ENCODE data around the gene PTPRD. TPM values are rescaled to one million over a fixed set of nuclear protein-coding genes. Genes with fewer than 3 reads are reported as not detected.

The PTPRD gene
- total RNA-seq, 2 experiments from 2014 or later, result 0.03 TPM; not detected in 1

GRCh38 chr9:9792144-9792857 lies 820.5 kb downstream of the PTPRD start:
- BruUV-seq (replicated peaks), result no TSS peak
- ChIA-PET POLR2A (interaction anchor here (0.6 to 6.0 kb wide), 34 partner anchors 10 to 224 kb away, joined by 3 to 135 read pairs (median 4); no protein-coding TSS in a partner anchor), CTCF (ENCODE audit: unreplicated experiment) (interaction anchor here (1.0 to 3.6 kb wide), 6 partner anchors 120 to 185 kb away, joined by 3 to 36 read pairs (median 6); no protein-coding TSS in a partner anchor)

GRCh38 chr9:9791611-9792010 lies 821.2 kb downstream of the PTPRD start:
- H4K20me1 ChIP-seq (ENCODE audit: insufficient read depth, low read length), result no peaks in the 10 kb centered on the region
- CTCF ChIA-PET (ENCODE audit: unreplicated experiment), result interaction anchor here (0.7 to 3.6 kb wide), 7 partner anchors 95 to 184 kb away, joined by 3 to 36 read pairs (median 3); no protein-coding TSS in a partner anchor
- H3K4me3 ChIP-seq (ENCODE audit: low read depth, low read length, poor library complexity, severe bottlenecking), result no peak overlapping the region
- H3K4me1 ChIP-seq (ENCODE audit: insufficient read depth, low read length, poor library complexity, severe bottlenecking), result peaks cover 48% of the 10 kb centered on the region
- no TSS peak for BruUV-seq (replicated peaks)
- H3K9me2 ChIP-seq (ENCODE audit: insufficient read depth, low read length), result no peaks in the 10 kb centered on the region
- intact Hi-C loops (cut with micrococcal nuclease; ENCODE audit: unreplicated experiment), result loop anchor here (1.0 to 5.0 kb wide), 3 partner anchors 110 to 1814 kb away; no protein-coding TSS in a partner anchor
- DNase-seq (ENCODE audit: low spot score), result peak; percentile 61
- H3K79me2 ChIP-seq (ENCODE audit: insufficient read depth, low read depth, low read length), result no peaks in the 10 kb centered on the region
- TF ChIP-seq CTCF (conservative IDR thresholded peaks at IDR 0.05; ENCODE audit: low read length) (peak; percentile 86), EZH2phosphoT487 (IDR thresholded peaks at IDR 0.05; ENCODE audit: borderline replicate concordance, low read depth, low read length) (no peak)
- no peaks in the 10 kb centered on the region for H3K36me3 ChIP-seq (ENCODE audit: insufficient read depth, low read length)
- H3K9me3 ChIP-seq (ENCODE audit: low read length), result no peaks in the 10 kb centered on the region
- peak overlapping the region; percentile 56 for H3K4me2 ChIP-seq (ENCODE audit: low read length)
- H2AFZ ChIP-seq (ENCODE audit: low read length), result peak overlapping the region; percentile 93
- H3K27ac ChIP-seq (ENCODE audit: low read depth, low read length, poor library complexity, severe bottlenecking), result peak overlapping the region; percentile 78
- POLR2A ChIA-PET, result interaction anchor here (0.6 to 6.0 kb wide), 28 partner anchors 10 to 335 kb away, joined by 3 to 135 read pairs (median 4); no protein-coding TSS in a partner anchor

More at GRCh38 chr9:9792144-9792857, 820.5 kb downstream of the PTPRD start:
- Histone ChIP-seq H3K9me3 (ENCODE audit: low read length) (no peaks in the 10 kb centered on the region), H3K4me3 (ENCODE audit: low read depth, low read length, poor library complexity, severe bottlenecking) (peak overlapping the region; percentile 19), H3K36me3 (ENCODE audit: insufficient read depth, low read length) (no peaks in the 10 kb centered on the region), H3K4me1 (ENCODE audit: insufficient read depth, low read length, poor library complexity, severe bottlenecking) (peaks cover 48% of the 10 kb centered on the region), H4K20me1 (ENCODE audit: insufficient read depth, low read length) (no peaks in the 10 kb centered on the region), H2AFZ (ENCODE audit: low read length) (peak overlapping the region; percentile 93), H3K79me2 (ENCODE audit: insufficient read depth, low read depth, low read length) (no peaks in the 10 kb centered on the region), H3K4me2 (ENCODE audit: low read length) (peak overlapping the region; percentile 56), H3K27ac (ENCODE audit: low read depth, low read length, poor library complexity, severe bottlenecking) (peak overlapping the region; percentile 78), H3K9me2 (ENCODE audit: insufficient read depth, low read length) (no peaks in the 10 kb centered on the region)
- DNase-seq (ENCODE audit: low spot score), result peak; percentile 62
- intact Hi-C loops (cut with micrococcal nuclease; ENCODE audit: unreplicated experiment), result loop anchor here (1.0 to 5.0 kb wide), 3 partner anchors 109 to 1815 kb away; no protein-coding TSS in a partner anchor
- no peak for TF ChIP-seq CTCF (conservative IDR thresholded peaks at IDR 0.05; ENCODE audit: low read length)
- no peak for TF ChIP-seq EZH2phosphoT487 (IDR thresholded peaks at IDR 0.05; ENCODE audit: borderline replicate concordance, low read depth, low read length)

Data from OCI-LY7 (cell line).